Measurements from ENCODE around the gene LIMD2.

LIMD2 gene

DNA sequence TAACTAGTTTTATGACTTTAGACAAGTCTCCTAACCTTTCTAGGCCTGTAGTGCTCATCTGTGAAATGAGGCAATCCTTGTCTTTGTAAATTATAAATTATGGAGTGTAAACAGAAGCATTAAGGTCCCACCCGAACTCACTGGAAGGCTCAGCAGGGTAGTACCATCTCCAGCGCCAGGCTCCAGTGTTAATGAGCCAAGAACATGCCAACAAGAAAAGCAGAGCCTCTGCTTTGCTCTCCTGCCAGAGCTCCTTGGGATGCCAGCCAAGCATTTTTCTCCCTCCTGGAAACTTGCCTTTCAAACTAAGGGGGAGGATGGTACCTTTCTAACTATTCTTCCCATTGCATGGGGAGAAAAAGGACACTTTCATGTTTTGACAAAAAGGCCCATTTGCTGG lies 14.9 kb downstream of the LIMD2 start:
- DNase-seq (ENCODE audit: low read depth in 1 of 2, low spot score in 1 of 2), result no peak

DNA sequence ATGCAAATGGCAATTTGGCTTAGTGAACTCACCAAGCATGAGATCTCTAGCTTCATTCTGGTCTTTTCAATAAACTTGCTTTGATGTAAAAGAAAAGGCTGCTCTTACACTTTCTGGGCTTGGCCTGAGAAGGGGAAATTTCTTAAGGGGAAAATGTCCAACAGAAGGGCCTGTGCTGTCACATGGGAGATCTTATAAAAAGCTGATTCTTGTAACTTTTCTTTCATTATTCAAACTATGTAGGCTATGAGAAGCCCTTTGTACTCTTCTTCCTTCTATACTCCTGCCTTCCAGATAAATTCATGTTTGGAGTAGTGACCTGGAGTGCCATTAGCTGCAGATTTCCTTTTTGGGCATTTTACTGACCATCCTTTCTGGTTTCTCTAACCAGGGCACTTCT lies 16.9 kb downstream of the LIMD2 start:
- DNase-seq (ENCODE audit: low read depth in 1 of 2, low spot score in 1 of 2), result no peak

- DNase-seq (ENCODE audit: low read depth in 1 of 2, low spot score in 1 of 2), result no peak
These were observed 17.5 kb downstream of the LIMD2 start for GRCh38 chr17:63682441-63682840.

GRCh38 chr17:63681530-63681929 lies 18.4 kb downstream of the LIMD2 start:
- DNase-seq (ENCODE audit: low read depth in 1 of 2, low spot score in 1 of 2), result no peak

- no peak for DNase-seq (ENCODE audit: low read depth in 1 of 2, low spot score in 1 of 2)
These were observed 19.2 kb downstream of the LIMD2 start for GRCh38 chr17:63680700-63681099.

- no peak for DNase-seq (ENCODE audit: low read depth in 1 of 2, low spot score in 1 of 2)
These were observed 20.7 kb downstream of the LIMD2 start for GRCh38 chr17:63679214-63679613.

- no peak for DNase-seq (ENCODE audit: low read depth in 1 of 2, low spot score in 1 of 2)
These were observed 23.3 kb downstream of the LIMD2 start for GRCh38 chr17:63676584-63676983.

DNA sequence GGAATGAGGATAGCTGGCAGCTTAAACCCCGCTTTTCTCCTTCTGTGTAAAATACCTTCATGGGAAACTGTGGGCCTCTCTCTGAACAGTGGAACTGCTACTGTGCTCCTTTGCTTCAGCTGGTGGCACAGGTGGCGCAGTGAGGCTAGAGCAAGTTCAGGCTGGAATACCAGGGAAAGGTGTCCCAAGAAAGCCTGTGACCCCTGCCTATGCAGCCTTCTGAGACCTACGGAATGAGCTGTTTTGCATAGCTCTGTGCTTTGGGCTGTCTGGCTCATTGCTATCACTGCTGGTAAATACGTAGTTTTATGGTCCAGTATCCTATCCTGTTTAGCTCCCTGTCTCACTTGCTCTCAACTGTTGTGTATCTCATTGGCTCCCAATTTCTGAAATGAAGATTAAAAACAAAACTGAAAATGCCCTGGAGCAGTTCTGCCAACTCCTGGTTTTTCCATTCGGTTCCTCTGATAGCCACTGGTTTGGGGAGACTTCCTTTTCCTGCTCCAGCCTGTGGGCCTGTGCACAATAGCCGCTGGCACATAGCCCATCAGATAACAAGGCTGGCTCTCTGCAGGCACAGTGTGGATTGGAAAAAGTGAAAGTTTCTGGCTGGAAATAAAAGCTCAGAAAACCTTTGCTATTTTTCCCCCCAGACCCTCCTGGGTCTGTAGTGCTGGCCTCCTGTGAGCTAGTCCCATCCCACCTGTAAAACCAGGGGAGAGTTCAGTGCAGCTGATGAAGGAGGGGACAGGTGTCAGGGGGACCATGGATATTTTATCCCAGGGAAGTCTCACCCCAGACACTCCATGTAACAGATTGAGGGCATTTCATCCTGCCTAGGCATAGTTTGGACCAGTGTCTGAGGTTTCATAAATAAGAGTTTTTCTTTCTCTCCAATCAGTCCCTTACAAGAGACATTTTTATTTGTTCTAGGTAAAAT lies 24.0 kb downstream of the LIMD2 start:
- no peak for DNase-seq (ENCODE audit: low read depth in 1 of 2, low spot score in 1 of 2)

DNA sequence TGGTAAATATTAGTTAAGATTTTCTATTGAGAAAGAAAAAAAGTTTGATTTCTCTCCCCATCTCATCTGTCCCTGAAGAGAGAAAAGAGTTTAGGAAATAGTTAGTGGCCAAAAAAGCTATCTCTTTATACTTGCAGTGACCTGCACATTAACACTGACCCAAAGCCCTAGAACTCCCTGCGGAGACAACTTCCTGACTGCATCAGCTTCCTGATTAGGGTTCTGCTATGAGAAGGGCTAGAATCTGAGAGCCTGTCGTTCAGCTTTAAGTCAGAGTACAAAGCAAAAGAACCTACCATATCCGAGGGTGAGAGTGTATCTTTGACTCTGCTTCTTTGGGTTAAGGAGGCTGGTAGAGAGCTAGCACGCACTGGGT lies 24.7 kb downstream of the LIMD2 start:
- DNase-seq (ENCODE audit: low read depth in 1 of 2, low spot score in 1 of 2), result no peak

DNA sequence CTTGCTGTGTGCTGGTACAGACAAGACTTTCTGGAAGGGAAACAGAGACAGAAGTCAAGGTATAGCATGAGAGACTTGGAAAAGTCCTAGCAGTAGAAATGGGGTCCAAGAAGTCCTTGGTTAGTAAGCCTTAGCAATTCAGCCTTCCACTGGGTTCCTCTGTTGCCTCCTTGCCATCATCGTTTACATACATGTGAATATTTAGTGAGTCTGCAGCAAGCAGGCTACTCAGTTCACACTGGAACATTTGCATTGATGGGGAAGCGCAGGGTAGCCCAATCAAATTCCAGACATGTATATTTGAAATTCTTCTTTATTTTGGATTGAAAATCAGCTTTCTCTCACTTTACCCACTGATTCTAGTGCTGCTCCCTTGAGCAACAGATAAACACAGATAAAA lies 27.1 kb downstream of the LIMD2 start:
- no peak for DNase-seq (ENCODE audit: low read depth in 1 of 2, low spot score in 1 of 2)

DNA sequence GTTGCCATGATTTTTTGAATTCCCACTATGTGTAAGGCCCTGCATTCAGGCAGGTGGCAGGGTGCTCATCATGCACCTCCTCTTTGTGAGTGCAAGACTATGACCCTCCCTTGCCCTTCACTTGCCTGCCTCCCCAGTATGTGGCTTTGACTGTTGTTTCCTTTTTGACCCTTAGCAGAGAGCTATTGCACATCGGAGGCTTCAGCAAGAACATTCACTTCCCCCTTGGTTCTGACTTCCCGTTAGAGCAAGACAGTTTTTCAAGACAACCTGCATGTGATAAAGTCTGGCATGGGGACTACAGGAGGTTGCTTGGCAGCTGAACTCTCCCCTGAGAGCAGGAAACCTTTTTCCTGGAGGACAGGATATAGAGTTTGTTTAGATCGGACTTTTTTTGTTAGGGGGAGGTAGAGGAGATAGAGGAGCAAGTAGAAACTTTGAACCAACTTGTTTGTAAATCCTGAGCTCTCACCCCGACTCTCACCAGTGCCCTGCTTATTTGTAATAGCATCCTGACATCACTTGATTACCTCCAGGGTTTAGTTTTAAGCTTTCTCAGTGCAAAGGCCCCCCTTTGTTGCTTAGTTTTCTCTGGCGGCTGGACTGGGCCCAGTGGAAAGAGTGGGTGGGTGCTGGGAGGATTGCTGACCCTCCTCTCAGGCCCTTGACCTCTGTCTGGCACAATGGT lies 34.3 kb downstream of the LIMD2 start:
- DNase-seq (ENCODE audit: low read depth in 1 of 2, low spot score in 1 of 2), result no peak

GRCh38 chr17:63659850-63660249 lies 40.1 kb downstream of the LIMD2 start:
- DNase-seq (ENCODE audit: low read depth in 1 of 2, low spot score in 1 of 2), result no peak

- DNase-seq (ENCODE audit: low read depth in 1 of 2, low spot score in 1 of 2), result no peak
These were observed 41.6 kb downstream of the LIMD2 start for GRCh38 chr17:63658366-63658765.

GRCh38 chr17:63657786-63658185 lies 42.1 kb downstream of the LIMD2 start:
- DNase-seq (ENCODE audit: low read depth in 1 of 2, low spot score in 1 of 2), result no peak

- DNase-seq (ENCODE audit: low read depth in 1 of 2, low spot score in 1 of 2), result no peak
These were observed 46.9 kb downstream of the LIMD2 start for GRCh38 chr17:63653050-63653449.

DNA sequence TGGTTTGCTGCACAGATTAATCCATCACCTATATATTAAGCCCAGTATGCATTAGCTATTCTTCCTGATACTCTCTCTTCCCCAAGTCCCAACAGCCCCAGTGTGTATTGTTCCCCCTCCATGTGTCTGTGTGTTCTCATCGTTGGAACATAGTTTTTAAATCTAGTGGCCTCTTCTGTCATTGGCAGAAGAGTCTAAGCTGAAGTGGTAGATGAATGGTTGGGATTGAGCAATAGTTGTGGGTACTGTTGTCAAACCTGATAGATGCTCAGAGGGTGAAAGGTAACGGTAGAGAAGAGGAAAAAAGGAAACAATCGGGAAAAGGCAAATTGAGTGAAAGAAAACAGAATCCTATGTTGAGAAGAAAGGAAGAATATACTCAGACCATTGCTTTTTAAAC lies 47.8 kb downstream of the LIMD2 start:
- no peak for DNase-seq (ENCODE audit: low read depth in 1 of 2, low spot score in 1 of 2)

- DNase-seq (ENCODE audit: low read depth in 1 of 2, low spot score in 1 of 2), result no peak
These were observed 50.1 kb downstream of the LIMD2 start for GRCh38 chr17:63649813-63650212.

- DNase-seq (ENCODE audit: low read depth in 1 of 2, low spot score in 1 of 2), result no peak
These were observed 52.0 kb downstream of the LIMD2 start for GRCh38 chr17:63647936-63648335.

GRCh38 chr17:63647065-63647725 lies 52.7 kb downstream of the LIMD2 start:
- DNase-seq (ENCODE audit: low read depth in 1 of 2, low spot score in 1 of 2), result no peak

- no peak for DNase-seq (ENCODE audit: low read depth in 1 of 2, low spot score in 1 of 2)
These were observed 53.5 kb downstream of the LIMD2 start for GRCh38 chr17:63646488-63646806.

Measured in stimulated activated CD4-positive, alpha-beta T cell treated with anti-CD3 and anti-CD28 coated beads, Interleukin-15, amount 100 ng/mL, for 1 hour (primary cell).